ENCODE data around the gene ZBTB7C.

Gene ZBTB7C

DNA sequence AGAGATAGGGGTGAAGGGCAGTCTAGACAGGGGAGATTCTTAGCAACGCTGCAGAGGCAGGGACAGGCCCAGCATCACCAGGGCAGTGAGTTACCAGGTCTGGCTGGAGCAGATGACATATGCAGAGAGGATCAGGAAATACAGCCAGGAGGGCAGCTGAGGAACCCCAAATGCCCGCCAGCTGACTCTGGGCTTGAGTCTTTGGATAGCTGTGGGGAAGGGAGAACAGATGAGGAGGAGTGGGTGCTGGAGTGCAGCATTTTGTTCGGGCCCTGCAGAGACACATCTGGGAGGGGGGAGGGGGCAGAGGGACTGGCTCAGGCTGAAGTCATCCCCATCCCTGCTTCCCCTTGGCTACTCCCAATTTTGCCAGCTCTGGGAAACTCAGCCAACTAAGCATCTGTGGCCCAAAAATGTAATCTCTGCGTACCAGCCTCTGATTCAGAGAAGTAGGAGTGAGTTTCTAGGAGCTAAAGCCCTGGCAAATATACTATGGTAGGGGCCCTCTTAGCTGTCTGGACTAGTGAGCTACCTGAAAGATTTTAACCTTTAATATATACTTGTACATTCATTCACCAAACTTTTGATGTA, 214.5 kb downstream of the ZBTB7C start:
- DNase-seq (ENCODE audit: low read depth, low spot score) = no peak

DNA sequence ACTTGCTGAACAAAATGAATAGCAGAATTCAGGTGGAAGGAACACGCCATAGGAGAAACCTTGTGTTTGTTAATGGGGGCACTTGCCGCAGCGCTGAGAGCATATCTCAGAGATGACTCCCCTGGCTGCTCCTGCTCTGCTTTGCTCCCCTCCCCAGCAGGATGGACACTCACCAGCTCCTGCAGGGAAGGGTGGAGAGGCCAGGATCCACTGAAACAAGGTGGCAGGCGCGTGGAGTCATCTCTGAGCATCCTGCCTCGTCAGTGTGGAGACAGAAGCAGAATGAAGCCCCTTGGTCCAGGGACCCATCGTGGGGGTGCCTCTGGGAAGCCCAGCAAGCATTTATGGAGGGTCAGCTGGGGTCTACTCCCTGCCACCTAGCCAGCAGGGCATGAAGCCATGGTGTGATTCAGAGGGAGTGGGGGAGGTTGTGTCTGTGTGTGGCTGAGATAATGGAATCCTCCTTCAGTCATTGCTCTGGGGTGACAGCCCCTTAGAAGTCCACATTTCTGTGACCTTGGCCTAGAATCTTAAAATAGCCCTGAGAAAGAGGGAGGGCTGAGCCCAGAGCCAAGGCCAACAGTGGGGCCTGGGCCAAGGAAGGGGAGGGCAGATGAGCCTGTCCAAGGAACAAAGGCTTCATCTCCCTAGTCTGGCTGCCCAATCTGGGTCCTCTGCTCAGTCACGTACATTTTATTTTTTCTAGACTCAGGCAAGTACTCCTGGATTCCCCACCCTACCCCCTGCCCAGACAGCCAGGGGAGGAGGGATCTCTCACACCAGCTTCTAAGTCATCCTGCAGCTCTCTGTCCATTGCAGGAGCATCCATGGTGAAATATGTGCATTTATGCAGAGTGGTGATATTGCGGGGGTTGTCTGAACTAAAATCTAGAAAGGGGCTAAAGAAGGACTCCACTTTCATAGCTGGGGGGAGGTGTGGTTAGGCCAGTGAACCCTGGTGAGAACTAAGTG, 215.4 kb downstream of the ZBTB7C start:
- no peak for DNase-seq (ENCODE audit: low read depth, low spot score)

GRCh38 chr18:48192542-48192941, 216.6 kb downstream of the ZBTB7C start:
- DNase-seq (ENCODE audit: low read depth, low spot score) = no peak

- DNase-seq (ENCODE audit: low read depth, low spot score) = no peak
These were observed 217.7 kb downstream of the ZBTB7C start for GRCh38 chr18:48191494-48191893.

- DNase-seq (ENCODE audit: low read depth, low spot score) = no peak
These were observed 218.2 kb downstream of the ZBTB7C start for GRCh38 chr18:48190994-48191393.

DNA sequence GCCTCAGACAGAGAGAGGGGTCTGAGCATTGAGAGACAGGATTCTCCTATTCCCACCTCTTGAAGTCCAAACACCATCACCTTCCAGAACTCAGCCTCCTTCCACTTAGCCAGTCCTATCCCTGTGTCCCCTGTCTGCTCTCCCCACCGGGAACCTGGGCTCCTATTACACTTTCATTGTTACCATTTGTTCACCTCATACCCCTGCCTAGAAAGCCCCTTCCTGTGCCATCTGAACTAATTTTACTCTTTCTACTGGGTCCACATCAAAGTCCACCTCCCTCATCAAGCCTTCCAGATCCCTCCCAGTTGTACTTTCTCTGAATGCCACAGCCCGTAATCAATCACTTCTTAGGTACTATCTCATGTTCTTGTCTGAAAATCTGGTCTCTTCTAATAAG, 220.6 kb downstream of the ZBTB7C start:
- no peak for DNase-seq (ENCODE audit: low read depth, low spot score)

DNA sequence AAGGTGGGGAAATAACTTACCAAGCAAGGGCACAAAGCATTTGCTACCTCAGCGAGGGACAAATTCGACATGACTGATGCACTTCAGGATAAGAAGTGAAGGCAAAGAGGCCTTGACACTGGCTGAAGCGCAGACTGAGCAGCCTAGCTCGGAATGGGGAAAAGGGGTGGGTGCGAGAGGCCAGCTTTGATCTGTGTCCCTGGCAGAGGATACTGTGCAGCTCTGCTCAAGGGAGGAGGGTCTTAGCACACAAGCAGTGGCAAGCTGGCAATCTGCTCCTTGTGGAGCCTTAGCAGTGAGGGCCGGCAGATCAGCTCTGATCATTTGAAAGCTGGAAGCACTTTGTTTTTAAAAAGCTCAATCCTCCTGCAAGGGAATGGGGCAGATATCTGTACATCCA, 222.3 kb downstream of the ZBTB7C start:
- no peak for DNase-seq (ENCODE audit: low read depth, low spot score)

GRCh38 chr18:48186131-48186766, 222.9 kb downstream of the ZBTB7C start:
- DNase-seq (ENCODE audit: low read depth, low spot score) = no peak

- no peak for DNase-seq (ENCODE audit: low read depth, low spot score)
These were observed 225.1 kb downstream of the ZBTB7C start for GRCh38 chr18:48184118-48184517.

- no peak for DNase-seq (ENCODE audit: low read depth, low spot score)
These were observed 225.6 kb downstream of the ZBTB7C start for GRCh38 chr18:48183613-48184012.

- DNase-seq (ENCODE audit: low read depth, low spot score) = no peak
These were observed 226.4 kb downstream of the ZBTB7C start for GRCh38 chr18:48182779-48183178.

DNA sequence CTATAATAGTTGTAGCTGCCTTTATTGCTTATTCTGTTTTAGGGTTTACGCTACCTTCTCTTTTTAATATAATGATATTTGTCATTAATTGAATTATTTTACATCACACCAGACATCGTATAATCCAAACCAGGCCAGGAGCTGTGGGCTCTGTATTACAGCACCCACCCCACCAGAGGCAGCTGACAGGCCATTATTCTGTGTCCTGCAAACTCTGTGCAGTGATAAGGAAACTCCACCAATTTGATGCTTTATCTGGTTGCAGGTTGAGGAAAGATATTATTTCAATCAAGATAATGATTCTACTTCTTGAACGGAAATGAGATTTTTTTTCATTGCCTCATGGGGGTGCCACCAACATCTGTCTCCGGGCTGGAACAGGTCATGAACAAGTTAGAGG, 227.3 kb downstream of the ZBTB7C start:
- no peak for DNase-seq (ENCODE audit: low read depth, low spot score)

- no peak for DNase-seq (ENCODE audit: low read depth, low spot score)
These were observed 227.9 kb downstream of the ZBTB7C start for GRCh38 chr18:48181087-48181823.

DNA sequence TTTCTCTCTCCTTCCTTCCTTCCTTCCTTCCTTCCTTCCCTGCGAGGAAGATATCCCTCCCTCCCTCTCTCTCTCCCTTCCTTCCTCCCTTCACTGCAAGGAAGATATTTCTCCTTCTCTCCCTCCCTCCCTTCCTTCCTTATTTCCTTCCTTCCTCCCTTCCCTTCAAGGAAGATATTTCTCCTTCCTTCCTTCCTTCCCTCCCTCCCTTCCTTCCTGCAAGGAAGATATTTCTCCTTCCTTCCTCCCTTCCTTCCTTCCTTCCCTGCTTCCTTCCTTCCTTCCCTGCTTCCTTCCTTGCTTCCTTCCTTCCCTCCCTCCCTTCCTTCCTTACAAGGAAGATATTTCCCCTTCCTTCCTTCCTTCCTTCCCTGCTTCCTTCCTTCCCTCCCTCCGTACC, 229.5 kb downstream of the ZBTB7C start:
- no peak for DNase-seq (ENCODE audit: low read depth, low spot score)

GRCh38 chr18:48179001-48179400, 230.2 kb downstream of the ZBTB7C start:
- no peak for DNase-seq (ENCODE audit: low read depth, low spot score)

DNA sequence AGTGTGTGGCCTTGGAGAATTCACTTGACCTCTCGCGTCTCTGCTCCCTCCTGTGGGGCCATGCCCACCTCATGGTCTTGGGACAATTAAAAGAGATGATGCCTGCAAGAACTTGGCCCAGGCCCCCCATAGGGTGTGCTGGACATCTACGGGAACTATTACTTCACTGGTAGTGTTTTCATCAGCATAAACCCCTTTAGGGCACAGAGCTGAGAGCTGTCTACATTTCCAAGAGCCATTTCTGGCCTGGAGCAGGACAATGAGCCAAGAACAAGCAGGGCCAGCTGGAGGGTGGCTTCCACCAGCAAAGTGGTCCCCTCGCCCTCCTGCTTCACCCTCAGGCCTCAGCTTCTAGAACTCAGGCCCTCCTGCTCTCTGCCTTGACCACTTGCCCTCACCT, 232.3 kb downstream of the ZBTB7C start:
- no peak for DNase-seq (ENCODE audit: low read depth, low spot score)

DNA sequence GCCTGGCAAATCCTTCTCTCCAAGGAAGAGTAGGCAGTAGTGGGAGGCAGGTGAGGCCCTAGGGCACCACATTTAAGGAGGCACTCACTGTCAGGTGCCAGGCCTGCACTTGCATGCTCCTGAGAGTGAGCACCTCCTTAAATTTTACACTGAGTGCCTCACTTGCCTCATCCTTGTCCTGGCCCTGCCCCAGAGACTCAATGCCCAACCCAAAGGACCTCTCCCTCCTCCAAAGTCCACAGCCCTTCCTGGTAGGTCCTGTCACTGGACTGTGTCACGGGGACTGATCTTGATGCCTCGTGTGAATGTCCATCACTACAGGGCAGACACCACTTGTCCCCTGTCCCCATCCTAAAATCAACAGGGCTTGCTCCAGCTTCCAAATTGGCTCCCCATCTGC, 235.6 kb downstream of the ZBTB7C start:
- DNase-seq (ENCODE audit: low read depth, low spot score) = no peak

DNA sequence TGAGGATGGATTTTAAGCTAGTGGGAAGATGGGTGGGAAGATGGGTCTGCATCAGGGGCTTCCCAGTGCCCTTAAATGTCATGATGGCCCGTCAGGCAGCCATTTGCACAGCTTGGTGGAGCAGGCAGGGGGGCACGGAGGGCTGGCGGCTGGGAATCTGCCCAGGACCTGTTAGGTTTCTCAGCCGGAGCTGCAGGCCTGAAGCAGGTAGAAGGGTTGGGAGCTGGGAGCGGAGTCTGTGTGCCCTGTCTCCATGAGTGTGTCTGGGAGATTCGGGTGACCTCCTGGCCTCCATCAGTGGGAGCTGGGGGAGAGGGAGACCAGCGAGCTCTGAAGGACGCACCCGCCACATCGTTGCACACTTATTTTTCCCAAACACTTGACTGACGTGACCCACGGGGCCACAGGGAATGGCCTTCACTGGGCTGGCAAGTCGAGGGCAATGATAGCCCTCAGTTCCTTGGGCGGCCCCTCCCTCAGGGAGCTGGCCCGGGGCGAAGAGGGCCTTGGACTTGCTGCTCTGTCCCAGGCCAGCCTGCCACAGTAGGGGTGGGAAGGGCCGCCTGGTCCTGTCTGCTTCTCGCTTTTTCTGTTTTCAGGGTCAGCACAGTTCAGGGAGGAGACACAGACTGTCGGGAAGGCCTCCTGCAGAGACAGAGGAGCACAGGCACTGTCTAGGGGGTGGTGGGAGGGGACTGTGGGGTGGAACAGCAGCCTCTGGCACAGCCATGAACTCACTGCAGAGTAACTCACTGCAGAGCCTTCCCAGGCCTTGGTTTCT, 236.8 kb downstream of the ZBTB7C start:
- DNase-seq (ENCODE audit: low read depth, low spot score) = no peak

DNA sequence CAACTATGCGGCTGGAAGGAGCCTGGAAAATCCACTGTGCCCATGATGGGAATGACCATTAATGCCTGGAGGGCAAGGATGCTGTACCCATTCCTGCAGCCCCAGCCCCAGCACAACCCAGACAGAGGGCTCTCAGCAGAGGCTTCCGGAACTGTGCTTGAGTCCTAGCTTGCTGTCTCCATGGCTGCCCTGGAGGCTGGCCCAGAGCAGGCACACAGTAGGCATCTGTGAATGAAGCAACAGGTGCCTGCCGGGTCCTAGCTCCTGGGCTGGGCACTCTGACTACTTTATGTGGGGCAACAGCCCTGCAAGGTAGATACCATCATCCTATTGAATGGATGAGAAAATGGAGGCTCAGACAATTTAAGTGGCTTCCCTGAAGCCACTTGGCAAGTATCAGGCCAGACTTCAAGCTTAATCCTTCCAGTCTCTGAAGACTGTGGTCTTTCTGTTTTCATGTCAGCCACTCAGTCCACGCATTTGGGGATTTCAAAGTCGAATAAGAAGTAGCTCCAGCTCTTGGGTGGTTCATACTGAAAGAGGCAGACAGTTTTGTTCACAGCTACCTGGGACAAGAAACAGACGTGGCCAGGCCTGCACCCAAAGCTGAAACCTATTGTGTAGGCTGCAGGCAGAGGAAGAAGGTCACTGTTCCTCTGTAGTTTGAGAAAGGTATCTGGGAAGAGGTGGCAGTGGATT, 237.5 kb downstream of the ZBTB7C start:
- DNase-seq (ENCODE audit: low read depth, low spot score) = no peak

DNA sequence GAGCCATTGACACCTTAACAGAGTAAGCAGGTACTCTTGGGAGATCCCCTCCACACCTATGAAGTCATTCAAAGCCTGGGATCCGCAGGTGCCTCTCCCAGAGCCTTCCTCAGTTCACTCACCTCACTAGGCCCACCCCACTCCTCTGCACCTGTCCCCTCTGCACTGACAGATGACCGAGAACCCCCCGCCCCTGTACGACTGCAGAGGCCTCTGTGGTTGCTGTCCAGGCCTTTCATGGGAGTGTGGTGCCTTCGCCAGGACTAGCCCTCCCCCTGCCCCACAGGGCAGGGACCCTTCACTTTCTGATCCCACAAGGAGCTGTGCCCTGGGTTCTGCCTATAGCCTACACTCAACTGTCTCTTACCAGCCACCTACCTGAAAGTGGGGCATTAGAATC, 238.5 kb downstream of the ZBTB7C start:
- DNase-seq (ENCODE audit: low read depth, low spot score) = no peak

- no peak for DNase-seq (ENCODE audit: low read depth, low spot score)
These were observed 240.3 kb downstream of the ZBTB7C start for GRCh38 chr18:48168861-48169260.

All from iPS DF 19.7 (cell line).